ENCODE measurements around the gene SLC25A29.

Gene SLC25A29

GRCh38 chr14:100307766-100308426 is 1.7 kb upstream of the SLC25A29 start:
- Histone ChIP-seq H3K36me3 (ENCODE audit: insufficient read depth, low read length) (0 out of 2 replicates have a peak, but pooled peaks cover under 1% of the 10 kb centered on the region), H3K27ac (ENCODE audit: low read depth, low read length) (no peak overlapping the region), H3K27me3 (ENCODE audit: insufficient read depth, low read length) (no peaks in the 10 kb centered on the region), H3K4me1 (ENCODE audit: insufficient read depth, low read length) (peaks cover 20% of the 10 kb centered on the region), H3K9ac (ENCODE audit: low read depth, low read length) (peak overlapping the region; percentile 95; the same call in 1 of the 2 replicates), H3K9me3 (ENCODE audit: insufficient read depth, low read depth, low read length) (no peaks in the 10 kb centered on the region), H3K4me3 (ENCODE audit: low read length) (peak overlapping the region; percentile 92)
- 81% methylated on average over 5 of the region's 5 CpGs for WGBS

GRCh38 chr14:100306998-100307765 is 938 bp upstream of the SLC25A29 start:
- 0 out of 2 replicates have a peak, but pooled peaks cover 5% of the 10 kb centered on the region for H3K36me3 ChIP-seq (ENCODE audit: insufficient read depth, low read length)
- H3K4me3 ChIP-seq (ENCODE audit: low read length) = peak overlapping the region; percentile 92
- H3K9ac ChIP-seq (ENCODE audit: low read depth, low read length) = peak overlapping the region; percentile 95
- WGBS = 3% methylated on average over 49 of the region's 49 CpGs
- H3K4me1 ChIP-seq (ENCODE audit: insufficient read depth, low read length) = peaks cover 14% of the 10 kb centered on the region
- no peaks in the 10 kb centered on the region for H3K27me3 ChIP-seq (ENCODE audit: insufficient read depth, low read length)
- H3K27ac ChIP-seq (ENCODE audit: low read depth, low read length) = peak overlapping the region; percentile 74
- no peaks in the 10 kb centered on the region for H3K9me3 ChIP-seq (ENCODE audit: insufficient read depth, low read depth, low read length)

DNA sequence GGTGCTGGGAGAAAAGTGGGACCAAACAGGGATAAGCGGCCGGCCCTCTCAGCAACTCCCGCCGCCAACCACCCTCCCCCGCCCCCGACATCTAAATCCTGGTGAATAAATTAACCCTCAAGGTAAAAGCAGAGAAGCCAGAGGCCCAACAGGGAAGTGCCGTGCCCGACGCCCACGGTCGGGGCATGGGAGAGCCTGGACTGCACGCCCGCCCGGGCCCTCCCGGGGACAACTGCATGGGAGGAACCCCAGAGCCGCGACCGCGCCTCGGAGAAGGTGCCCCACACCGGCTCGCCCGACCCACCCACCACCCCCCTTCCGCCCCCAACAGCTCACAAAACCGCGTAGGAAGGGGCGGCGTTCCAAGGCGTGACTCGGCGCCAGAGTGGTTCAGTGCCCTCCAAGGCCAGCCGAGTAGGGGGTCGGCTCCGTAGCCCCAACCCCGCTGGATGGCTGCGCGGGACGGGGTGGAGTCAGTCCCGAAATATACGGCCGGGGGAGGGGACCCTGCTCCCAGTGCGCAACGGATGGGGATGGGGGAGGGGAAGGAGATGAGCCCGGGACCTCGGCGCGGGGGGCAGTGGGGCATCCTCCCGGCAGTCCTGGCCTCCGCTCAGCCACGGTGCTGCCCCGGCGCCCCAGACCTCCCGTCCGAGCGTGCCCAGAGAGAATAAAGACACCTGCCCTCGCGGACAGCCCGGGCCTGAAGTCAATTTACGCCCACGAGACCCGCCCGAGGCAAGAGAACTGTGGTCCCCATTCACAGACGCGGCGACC is 732 bp downstream of the SLC25A29 start:
- H3K27ac ChIP-seq (ENCODE audit: low read depth, low read length) = peak overlapping the region; percentile 78
- no peaks in the 10 kb centered on the region for H3K9me3 ChIP-seq (ENCODE audit: insufficient read depth, low read depth, low read length)
- peaks cover 9% of the 10 kb centered on the region; the same call in 1 of the 2 replicates for H3K4me1 ChIP-seq (ENCODE audit: insufficient read depth, low read length)
- under 1% methylated on average over 65 of the region's 65 CpGs for WGBS
- peak overlapping the region; percentile 92 for H3K4me3 ChIP-seq (ENCODE audit: low read length)
- 0 out of 2 replicates have a peak, but pooled peaks cover 5% of the 10 kb centered on the region for H3K36me3 ChIP-seq (ENCODE audit: insufficient read depth, low read length)
- peak overlapping the region; percentile 77 for H3K9ac ChIP-seq (ENCODE audit: low read depth, low read length)
- no peaks in the 10 kb centered on the region for H3K27me3 ChIP-seq (ENCODE audit: insufficient read depth, low read length)

DNA sequence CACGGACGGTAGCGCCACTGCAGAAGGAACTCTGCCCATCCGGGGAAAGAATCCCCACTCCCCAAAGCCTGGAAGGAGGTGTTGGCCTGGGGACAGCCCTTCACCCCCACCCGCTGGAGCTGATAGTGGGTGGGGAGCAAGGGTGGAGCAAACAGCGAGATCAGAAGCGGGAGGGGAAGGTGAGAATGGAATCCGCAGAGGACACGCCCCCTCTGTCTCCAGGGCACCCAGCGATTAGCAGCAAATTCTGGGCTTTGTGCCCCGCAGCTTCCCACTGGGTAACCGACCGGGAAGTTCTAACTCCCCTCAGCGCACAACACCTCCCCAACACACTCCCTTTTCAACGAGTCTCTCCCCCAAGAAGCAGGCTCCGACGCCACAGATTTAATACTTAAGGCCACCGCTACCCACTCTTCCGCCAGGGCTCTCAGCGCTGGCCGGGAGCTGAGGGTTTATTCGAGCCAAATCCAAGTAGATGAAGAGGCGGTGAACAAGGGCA is 1.4 kb downstream of the SLC25A29 start:
- H3K27me3 ChIP-seq (ENCODE audit: insufficient read depth, low read length) = no peaks in the 10 kb centered on the region
- peak overlapping the region; percentile 92 for H3K4me3 ChIP-seq (ENCODE audit: low read length)
- H3K4me1 ChIP-seq (ENCODE audit: insufficient read depth, low read length) = peaks cover 9% of the 10 kb centered on the region; the same call in 1 of the 2 replicates
- peak overlapping the region; percentile 78; the same call in 1 of the 2 replicates for H3K27ac ChIP-seq (ENCODE audit: low read depth, low read length)
- peaks cover 5% of the 10 kb centered on the region; the same call in 1 of the 2 replicates for H3K36me3 ChIP-seq (ENCODE audit: insufficient read depth, low read length)
- WGBS = under 1% methylated on average over 23 of the region's 23 CpGs
- H3K9me3 ChIP-seq (ENCODE audit: insufficient read depth, low read depth, low read length) = no peaks in the 10 kb centered on the region
- peak overlapping the region; percentile 77 for H3K9ac ChIP-seq (ENCODE audit: low read depth, low read length)

DNA sequence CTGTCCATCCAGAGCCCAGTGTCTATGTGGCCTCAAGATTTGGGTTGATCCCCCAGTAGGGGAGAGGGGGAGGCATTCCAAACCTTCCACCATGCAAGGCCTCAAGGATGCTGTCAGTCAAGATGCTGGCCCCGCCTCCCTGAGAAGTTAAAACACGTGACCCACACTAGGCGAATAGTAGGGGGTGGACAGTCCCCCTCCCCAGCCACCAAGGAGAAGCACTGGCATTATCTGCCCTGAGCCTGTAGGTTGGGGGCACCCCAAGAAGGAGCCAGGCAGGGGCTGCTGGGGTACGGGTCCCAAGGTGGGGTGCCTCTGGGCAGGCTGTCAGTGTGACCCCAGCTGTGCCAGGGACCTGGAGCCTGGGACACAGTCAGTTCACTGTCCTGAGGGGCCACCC is 2.3 kb downstream of the SLC25A29 start:
- H3K27ac ChIP-seq (ENCODE audit: low read depth, low read length) = no peak overlapping the region
- no peak overlapping the region for H3K9ac ChIP-seq (ENCODE audit: low read depth, low read length)
- WGBS = 65% methylated on average over 4 of the region's 4 CpGs
- peak overlapping the region; percentile 92; the same call in 1 of the 2 replicates for H3K4me3 ChIP-seq (ENCODE audit: low read length)
- no peaks in the 10 kb centered on the region for H3K9me3 ChIP-seq (ENCODE audit: insufficient read depth, low read depth, low read length)
- peaks cover 9% of the 10 kb centered on the region; the same call in 1 of the 2 replicates for H3K4me1 ChIP-seq (ENCODE audit: insufficient read depth, low read length)
- H3K36me3 ChIP-seq (ENCODE audit: insufficient read depth, low read length) = peaks cover 14% of the 10 kb centered on the region
- no peaks in the 10 kb centered on the region for H3K27me3 ChIP-seq (ENCODE audit: insufficient read depth, low read length)

DNA sequence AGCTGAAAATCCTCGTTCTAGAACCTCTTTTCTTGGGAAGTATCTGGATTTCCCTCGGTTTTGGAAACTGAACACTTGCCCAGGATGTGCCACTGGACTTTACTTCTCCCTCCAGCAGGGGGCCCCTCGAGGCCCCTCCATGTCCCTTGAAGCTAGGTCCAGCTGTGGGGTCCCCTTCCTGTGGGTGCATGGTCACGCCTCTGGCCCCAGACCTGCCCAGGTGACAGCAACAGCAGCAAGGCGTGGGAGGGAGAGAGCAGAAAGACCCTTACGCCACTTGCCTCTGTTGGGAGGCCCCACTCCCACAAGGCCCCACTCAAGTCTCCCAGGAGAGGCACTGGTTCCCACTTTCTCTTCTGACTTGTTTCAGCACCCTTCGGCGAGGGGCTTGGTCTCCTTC is 3.1 kb downstream of the SLC25A29 start:
- 87% methylated on average over 8 of the region's 8 CpGs for WGBS
- H3K9me3 ChIP-seq (ENCODE audit: insufficient read depth, low read depth, low read length) = no peaks in the 10 kb centered on the region
- no peak overlapping the region for H3K27ac ChIP-seq (ENCODE audit: low read depth, low read length)

DNA sequence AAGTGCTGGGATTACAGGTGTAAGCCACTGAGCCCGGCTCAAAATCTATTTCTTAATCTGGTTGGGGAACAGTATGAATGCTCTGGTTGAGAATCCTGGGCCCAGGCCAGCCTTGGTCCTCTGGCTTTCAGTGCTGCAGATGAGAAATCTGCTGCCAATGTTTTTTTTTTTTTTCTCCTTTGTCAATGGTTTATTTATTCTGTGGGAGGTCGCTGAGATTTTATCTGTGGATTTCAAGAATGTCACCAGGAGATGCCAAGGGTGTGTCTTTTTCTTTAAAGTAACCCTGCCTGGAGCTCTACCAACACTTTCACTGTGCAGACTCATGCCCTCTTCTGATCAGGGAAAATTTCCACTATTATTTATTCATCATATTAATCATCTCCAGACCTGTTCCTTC is 3.6 kb downstream of the SLC25A29 start:
- H3K4me1 ChIP-seq (ENCODE audit: insufficient read depth, low read length) = peaks cover 9% of the 10 kb centered on the region; the same call in 1 of the 2 replicates
- H3K4me3 ChIP-seq (ENCODE audit: low read length) = no peak overlapping the region
- H3K27me3 ChIP-seq (ENCODE audit: insufficient read depth, low read length) = no peaks in the 10 kb centered on the region
- no peak overlapping the region for H3K27ac ChIP-seq (ENCODE audit: low read depth, low read length)
- H3K36me3 ChIP-seq (ENCODE audit: insufficient read depth, low read length) = peaks cover 24% of the 10 kb centered on the region
- no peak overlapping the region for H3K9ac ChIP-seq (ENCODE audit: low read depth, low read length)
- H3K9me3 ChIP-seq (ENCODE audit: insufficient read depth, low read depth, low read length) = no peaks in the 10 kb centered on the region
- 100% methylated on average over 1 of the region's 2 CpGs for WGBS

More for the DNA sequence above, 3.1 kb downstream of the SLC25A29 start:
- Histone ChIP-seq H3K9ac (ENCODE audit: low read depth, low read length) (no peak overlapping the region), H3K36me3 (ENCODE audit: insufficient read depth, low read length) (peaks cover 21% of the 10 kb centered on the region), H3K27me3 (ENCODE audit: insufficient read depth, low read length) (no peaks in the 10 kb centered on the region), H3K4me1 (ENCODE audit: insufficient read depth, low read length) (peaks cover 9% of the 10 kb centered on the region; the same call in 1 of the 2 replicates), H3K4me3 (ENCODE audit: low read length) (no peak overlapping the region)

DNA sequence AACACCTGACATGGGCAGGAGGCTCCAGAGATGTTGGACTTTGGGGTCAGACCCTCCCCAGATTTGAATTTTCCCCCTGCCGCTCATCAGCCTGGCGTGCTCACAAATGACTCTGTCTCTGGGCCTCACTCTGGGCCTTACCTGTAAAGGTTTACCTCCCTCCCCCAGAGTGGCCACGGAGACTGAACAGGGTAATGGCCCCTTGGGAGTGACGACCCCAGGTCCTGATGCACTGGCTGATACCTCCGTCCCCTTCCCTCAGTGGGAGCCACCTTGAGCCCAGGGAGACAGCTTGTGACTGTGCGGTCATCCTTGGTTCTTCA is 7.0 kb downstream of the SLC25A29 start:
- Histone ChIP-seq H3K27ac (ENCODE audit: low read depth, low read length) (no peak overlapping the region), H3K4me1 (ENCODE audit: insufficient read depth, low read length) (peaks cover 5% of the 10 kb centered on the region; the same call in 1 of the 2 replicates), H3K9me3 (ENCODE audit: insufficient read depth, low read depth, low read length) (no peaks in the 10 kb centered on the region), H3K36me3 (ENCODE audit: insufficient read depth, low read length) (peaks cover 38% of the 10 kb centered on the region), H3K9ac (ENCODE audit: low read depth, low read length) (no peak overlapping the region), H3K27me3 (ENCODE audit: insufficient read depth, low read length) (no peaks in the 10 kb centered on the region), H3K4me3 (ENCODE audit: low read length) (no peak overlapping the region)
- WGBS = 92% methylated on average over 6 of the region's 6 CpGs

- Histone ChIP-seq H3K4me1 (ENCODE audit: insufficient read depth, low read length) (peaks cover under 1% of the 10 kb centered on the region; the same call in 1 of the 2 replicates), H3K4me3 (ENCODE audit: low read length) (no peak overlapping the region), H3K36me3 (ENCODE audit: insufficient read depth, low read length) (peaks cover 38% of the 10 kb centered on the region), H3K27ac (ENCODE audit: low read depth, low read length) (no peak overlapping the region), H3K27me3 (ENCODE audit: insufficient read depth, low read length) (no peaks in the 10 kb centered on the region), H3K9me3 (ENCODE audit: insufficient read depth, low read depth, low read length) (no peaks in the 10 kb centered on the region), H3K9ac (ENCODE audit: low read depth, low read length) (no peak overlapping the region)
- 97% methylated on average over 14 of the region's 14 CpGs for WGBS
These were observed 7.5 kb downstream of the SLC25A29 start for GRCh38 chr14:100298551-100299237.

Data from HUES64 (cell line).